Caki2 (cell line): ENCODE data around the gene GHDC. TPM values are rescaled to one million over a fixed set of nuclear protein-coding genes. Genes with fewer than 3 reads are reported as not detected.
"Not testable (repeated sequence)": the region's sequence is repeated elsewhere in the genome, so short reads cannot be mapped to it uniquely, and the experiment has no call there.

Experiments used
- DNase-seq: peaks from one replicate; pipeline ENCODE4 v3.0.0-alpha.2; 2015; ENCODE audit warnings: low read depth
- in situ Hi-C: cut with HindIII; loops from 2 replicates; pipeline ENCODE4 v1.10.0; 2016; ENCODE audit warnings: low sequenced_read_pairs, low pct_unique_long_range_greater_than_20kb, mixed read lengths
- total RNA-seq: library from RNA; depleted of rRNA; stranded (reverse); fragments of >200 nt; shearing (Covaris generic); gene quantifications from 2 replicates; pipeline ENCODE4 v1.2.3, GENCODE V29; 2014; ENCODE audit warnings: low replicate concordance

GHDC gene
- total RNA-seq, 1 experiment from 2014 or later, result 18.4 TPM

GRCh38 chr17:42188749-42189650, 5.3 kb downstream of the GHDC start:
- in situ Hi-C loops, result no loop called here
- DNase-seq, result no peak

- no peak for DNase-seq
- in situ Hi-C loops, result no loop called here
Observed at GRCh38 chr17:42187833-42188232, 6.5 kb downstream of the GHDC start.

GRCh38 chr17:42186191-42186590, 8.1 kb downstream of the GHDC start:
- DNase-seq, in situ Hi-C loops: not testable (repeated sequence)

- no peak for DNase-seq
Observed at GRCh38 chr17:42185621-42185930, 8.7 kb downstream of the GHDC start.

GRCh38 chr17:42184713-42185620, 9.3 kb downstream of the GHDC start, which contains the start of gene HCRT:
Gene HCRT, minus strand, starts transcription at chr17:42185452. Its CDS starts 87 bp downstream, at chr17:42185365.
- in situ Hi-C loops, result no loop called here

More at GRCh38 chr17:42185621-42185930, 8.7 kb downstream of the GHDC start:
- in situ Hi-C loops, result no loop called here

GRCh38 chr17:42183741-42184711, 10.3 kb downstream of the GHDC start:
- in situ Hi-C loops, result no loop called here
- peak; percentile 26 for DNase-seq

More at GRCh38 chr17:42184713-42185620, 9.3 kb downstream of the GHDC start, which contains the start of gene HCRT:
- DNase-seq, result no peak

- in situ Hi-C loops, result no loop called here
- DNase-seq, result no peak
Observed at GRCh38 chr17:42182927-42183734, 11.2 kb downstream of the GHDC start.

GRCh38 chr17:42181851-42182207, 12.5 kb downstream of the GHDC start:
- DNase-seq, result no peak
- in situ Hi-C loops, result no loop called here

GRCh38 chr17:42180922-42181850, 13.1 kb downstream of the GHDC start, which contains the start of gene KCNH4:
Gene KCNH4, minus strand, starts transcription at chr17:42181142. Its CDS starts 197 bp downstream, at chr17:42180945.
- in situ Hi-C loops, result no loop called here
- DNase-seq, result peak; percentile 64

GRCh38 chr17:42180411-42180921, 13.8 kb downstream of the GHDC start:
- in situ Hi-C loops, result no loop called here
- DNase-seq, result no peak

GRCh38 chr17:42179911-42180410, 14.3 kb downstream of the GHDC start:
- peak; percentile 53 for DNase-seq
- in situ Hi-C loops, result no loop called here

GRCh38 chr17:42179335-42179734, 15.0 kb downstream of the GHDC start:
- DNase-seq, result no peak
- in situ Hi-C loops, result no loop called here

GRCh38 chr17:42178817-42179216, 15.5 kb downstream of the GHDC start:
- DNase-seq, result no peak
- in situ Hi-C loops, result no loop called here

- DNase-seq, result no peak
- in situ Hi-C loops, result no loop called here
Observed at GRCh38 chr17:42177684-42178083, 16.6 kb downstream of the GHDC start.

- in situ Hi-C loops, result no loop called here
- no peak for DNase-seq
Observed at GRCh38 chr17:42174126-42174783, 20.0 kb downstream of the GHDC start.
